ENCODE results near the gene SPATS1.
A peak's percentile ranks its signal among the peaks of the same experiment; 100 is the strongest.

SPATS1 gene, protein sequence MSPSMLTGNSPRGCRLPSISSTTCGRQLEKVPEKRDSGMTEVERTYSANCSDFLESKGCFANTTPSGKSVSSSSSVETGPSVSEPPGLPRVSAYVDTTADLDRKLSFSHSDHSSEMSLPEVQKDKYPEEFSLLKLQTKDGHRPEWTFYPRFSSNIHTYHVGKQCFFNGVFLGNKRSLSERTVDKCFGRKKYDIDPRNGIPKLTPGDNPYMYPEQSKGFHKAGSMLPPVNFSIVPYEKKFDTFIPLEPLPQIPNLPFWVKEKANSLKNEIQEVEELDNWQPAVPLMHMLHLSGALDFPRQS

DNA sequence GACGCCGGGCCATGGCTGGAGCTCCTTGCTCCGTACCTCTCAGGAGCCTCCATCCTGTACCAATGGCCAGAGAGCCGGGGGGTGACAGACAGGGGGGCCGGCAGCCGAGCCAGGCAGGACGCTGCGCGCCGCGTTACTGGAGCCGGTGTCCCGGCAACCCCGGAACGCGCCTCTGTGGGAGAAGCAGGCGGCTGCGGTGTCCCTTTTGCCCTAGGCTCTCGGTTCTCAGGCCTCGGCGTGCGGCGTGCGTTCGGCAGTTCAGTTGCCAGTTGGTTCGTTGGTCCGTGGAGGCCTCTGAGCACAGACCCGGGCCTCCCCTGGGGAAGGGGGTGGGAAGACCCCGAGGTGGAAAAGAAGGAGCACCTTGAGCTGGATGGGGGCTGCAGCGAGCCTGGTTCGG lies at the start of gene SPATS1:
SPATS1 (plus strand) TSS at position 162 of the 400 bp plus-strand sequence. CDS start 446 bp downstream, outside the sequence.
- DNase-seq: peak; percentile 33

DNA sequence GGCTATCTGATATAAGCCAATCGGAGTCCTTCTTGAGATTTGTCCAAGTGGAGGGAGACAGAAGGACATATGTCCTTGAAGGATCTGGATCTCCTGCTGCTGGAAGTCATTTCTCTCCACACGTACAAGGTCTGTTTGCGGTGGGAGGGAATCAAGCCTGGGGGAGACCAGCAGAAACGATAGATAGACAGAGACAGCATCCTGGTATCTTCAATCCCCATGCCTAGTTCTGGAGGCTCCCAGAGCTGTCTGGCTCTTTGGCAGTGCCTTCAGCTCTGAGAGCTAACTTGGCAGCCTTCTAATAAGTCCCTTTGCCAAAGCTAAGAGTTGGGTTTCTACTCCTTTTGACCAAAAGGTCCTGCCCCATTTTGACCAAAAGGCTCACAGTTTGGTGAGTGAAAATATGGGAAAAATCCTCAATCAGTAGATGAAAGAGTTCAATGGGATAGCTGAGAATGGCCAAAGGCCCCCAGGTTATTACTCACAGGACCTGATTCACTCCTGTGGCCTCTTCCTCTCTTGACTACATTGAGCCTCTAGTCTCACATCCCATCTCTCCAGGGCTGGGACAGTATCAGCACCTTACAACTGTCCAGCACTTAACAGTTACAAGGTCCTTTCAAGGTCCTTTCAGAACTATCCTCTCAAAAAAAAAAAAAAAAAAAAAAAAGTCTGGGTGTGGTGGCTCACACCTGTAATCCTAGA lies 49.6 kb upstream of the SPATS1 start:
- no peak for DNase-seq

DNA sequence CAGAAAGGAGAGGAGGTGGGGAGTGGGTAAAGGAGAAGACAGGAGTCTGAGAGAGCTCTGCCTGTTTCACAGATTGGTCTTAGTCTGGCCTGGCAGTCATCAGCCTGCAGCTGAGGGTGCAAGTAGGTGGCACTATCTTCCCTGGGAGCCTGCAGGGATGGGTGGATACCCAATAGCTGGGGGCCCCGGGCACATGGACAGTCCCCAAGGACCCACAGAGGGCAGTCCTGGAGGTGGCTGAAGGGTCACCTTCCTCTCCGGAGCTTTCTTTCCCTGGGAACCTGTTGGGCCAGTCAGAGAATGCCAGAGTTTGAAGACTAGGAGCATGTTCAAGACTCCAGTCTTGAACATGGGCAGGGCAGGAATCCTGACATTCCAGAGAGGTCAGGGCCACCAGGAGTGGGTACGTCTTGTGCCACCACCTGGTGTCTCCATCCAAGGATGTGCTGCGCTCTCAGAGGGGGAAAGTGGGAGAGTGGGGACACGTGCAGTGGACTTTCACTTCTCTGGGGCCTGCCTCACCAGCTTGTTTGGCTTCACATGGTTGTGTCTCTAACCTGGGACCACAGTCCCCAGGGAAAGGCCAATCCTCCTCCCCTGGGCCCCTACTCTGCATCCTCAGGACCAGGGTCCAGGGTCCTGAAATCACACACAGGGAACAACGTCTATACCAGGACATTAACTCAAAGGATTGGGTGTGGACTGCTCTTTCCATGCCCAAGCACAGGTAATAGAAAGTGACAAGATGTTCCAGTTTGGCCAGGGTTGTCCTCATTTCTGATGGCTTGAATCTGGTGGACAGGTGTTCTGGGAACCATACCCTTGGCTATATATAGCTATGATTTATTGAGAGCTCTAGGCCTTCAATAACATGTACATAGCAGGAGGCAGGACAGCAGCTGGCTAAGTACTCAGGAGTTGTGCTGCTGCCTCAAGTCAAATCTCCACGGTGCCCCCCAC lies 47.3 kb upstream of the SPATS1 start:
- no peak for DNase-seq

GRCh38 chr6:44297063-44298038 lies 45.1 kb upstream of the SPATS1 start:
- DNase-seq: peak; percentile 22

- peak; percentile 18 for DNase-seq
Measured at GRCh38 chr6:44298055-44298803, 44.2 kb upstream of the SPATS1 start.

DNA sequence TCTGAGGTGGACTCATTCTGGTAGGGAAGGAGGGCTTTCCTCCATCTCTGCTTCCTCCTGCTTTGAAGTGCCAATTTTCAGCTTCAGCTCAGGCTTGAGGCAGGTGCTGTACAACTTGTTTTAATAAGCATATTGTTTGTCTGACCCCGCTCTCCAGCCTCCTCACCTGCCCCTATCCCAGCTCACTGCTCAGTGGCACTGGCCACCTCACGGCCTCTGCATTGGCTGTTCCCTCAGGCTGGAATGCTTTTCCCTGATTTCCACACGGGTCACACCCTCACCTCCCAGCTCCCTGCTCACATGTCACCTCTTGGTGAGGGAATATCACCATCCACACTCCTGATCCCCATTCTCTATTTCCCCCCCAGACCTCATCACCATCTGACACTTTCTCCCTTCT lies 43.6 kb upstream of the SPATS1 start:
- no peak for DNase-seq

DNA sequence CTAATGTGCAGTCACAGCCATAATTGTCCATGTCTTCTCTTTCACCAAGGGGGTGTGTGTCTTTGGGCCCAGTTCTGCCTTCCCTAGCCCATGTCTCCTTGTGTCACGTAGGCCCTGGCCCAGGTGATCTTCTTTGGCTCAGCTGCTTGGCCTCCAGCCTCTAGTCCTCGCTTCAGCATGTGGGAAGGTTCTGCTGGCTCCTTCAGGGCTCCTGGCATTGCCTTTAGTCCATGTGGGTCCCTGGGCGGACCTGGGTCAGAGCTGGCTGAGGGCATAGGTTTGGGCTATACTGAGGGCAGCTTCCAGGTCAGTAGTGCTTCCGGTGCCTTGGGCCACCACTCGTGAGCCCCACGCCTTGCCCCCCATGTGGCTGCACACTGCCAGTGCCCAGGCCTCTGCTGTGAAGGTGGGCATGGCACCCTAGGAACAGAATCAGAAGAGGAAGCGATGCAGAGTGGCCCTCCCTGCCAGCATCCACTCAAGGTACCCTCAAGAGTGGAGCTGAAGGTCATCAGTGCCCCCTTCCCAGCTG lies 42.1 kb upstream of the SPATS1 start:
- DNase-seq: no peak

DNA sequence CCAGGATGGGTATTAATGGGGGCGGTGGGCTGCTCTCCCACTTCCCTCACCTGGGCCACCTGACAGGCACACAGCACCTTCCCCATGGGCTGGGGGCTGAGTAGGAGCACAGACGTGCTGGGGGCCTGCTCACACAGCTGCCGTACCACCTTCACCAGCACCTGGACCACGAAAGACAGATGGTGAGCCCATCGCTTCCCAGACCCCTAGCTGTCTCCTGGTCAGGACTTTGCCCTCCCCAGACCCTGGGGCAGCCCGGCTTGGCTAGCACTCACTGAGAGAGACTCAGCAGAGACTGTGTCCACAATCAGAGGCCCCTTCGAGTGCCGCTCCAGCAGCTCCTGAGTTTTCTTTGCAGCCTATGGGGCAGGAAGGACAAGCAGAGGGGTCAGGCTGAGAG lies 41.3 kb upstream of the SPATS1 start:
- DNase-seq: no peak

- DNase-seq: no peak
Measured at GRCh38 chr6:44301782-44302564, 40.5 kb upstream of the SPATS1 start.

- DNase-seq: no peak
Measured at GRCh38 chr6:44302856-44303255, 39.6 kb upstream of the SPATS1 start.

DNA sequence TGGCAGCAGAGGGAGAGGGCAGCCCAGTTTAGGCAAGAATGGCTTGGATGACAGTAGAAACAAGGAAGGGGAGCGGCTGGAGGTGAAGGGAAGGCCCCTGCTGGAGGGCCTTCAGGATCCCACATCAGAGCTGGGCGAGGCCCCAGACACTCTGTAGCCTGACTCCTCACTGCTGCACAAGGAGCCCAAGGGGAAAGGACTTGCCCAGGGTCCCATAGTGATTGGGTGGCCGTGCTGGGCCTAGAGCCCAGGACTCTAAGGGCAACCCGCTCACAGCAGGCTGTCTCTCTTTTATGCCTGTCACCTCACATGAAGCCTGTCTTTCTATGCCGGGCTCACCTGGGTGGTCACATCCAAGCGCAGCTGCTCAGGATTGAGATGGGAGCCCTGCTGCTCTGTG lies 38.6 kb upstream of the SPATS1 start:
- no peak for DNase-seq

GRCh38 chr6:44304282-44305199 lies 37.9 kb upstream of the SPATS1 start:
- no peak for DNase-seq

- DNase-seq: no peak
Measured at GRCh38 chr6:44305200-44305725, 37.2 kb upstream of the SPATS1 start.

- DNase-seq: no peak
Measured at GRCh38 chr6:44306710-44307109, 35.7 kb upstream of the SPATS1 start.

- DNase-seq: no peak
Measured at GRCh38 chr6:44307217-44307616, 35.2 kb upstream of the SPATS1 start.

GRCh38 chr6:44309092-44309491 lies 33.4 kb upstream of the SPATS1 start:
- DNase-seq: no peak

DNA sequence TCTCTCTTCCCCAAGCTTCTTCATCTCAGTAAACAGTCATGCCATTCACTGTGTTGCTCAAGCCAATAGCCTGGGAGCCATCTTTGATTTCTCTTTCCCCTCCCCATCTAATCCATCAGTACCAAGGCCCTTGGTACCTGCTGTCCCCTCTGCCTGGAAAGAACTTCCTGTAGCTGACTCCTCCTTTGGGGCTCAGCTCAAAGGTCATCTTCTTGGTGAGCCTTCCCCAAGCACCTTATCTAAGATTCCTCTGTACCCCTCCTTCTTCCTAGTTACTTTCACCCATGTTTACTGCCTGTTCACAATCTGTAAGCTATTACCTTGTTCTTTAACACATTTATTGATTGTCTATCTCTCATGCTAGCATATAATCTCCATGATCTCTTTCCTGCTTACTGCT lies 32.8 kb upstream of the SPATS1 start:
- no peak for DNase-seq

DNA sequence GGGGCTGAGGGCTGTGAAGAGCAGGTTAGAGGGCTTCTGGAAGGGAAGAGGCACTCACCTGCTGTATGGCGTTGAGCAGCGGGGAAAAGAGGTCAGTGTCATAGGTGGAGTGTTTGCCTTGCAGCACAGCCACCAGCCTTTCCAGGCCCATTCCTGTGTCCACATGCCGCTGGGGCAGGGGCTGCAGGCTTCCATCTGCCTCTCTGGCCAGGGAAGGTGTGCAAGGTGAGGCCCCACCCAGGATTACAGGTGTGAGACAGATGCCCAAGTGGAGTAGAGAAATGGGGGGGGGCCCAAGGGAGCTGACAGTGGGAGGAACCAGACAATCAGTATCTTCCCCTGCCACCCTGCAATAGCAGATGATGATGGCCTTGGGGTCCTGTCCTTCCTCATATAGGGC lies 32.2 kb upstream of the SPATS1 start:
- no peak for DNase-seq

DNA sequence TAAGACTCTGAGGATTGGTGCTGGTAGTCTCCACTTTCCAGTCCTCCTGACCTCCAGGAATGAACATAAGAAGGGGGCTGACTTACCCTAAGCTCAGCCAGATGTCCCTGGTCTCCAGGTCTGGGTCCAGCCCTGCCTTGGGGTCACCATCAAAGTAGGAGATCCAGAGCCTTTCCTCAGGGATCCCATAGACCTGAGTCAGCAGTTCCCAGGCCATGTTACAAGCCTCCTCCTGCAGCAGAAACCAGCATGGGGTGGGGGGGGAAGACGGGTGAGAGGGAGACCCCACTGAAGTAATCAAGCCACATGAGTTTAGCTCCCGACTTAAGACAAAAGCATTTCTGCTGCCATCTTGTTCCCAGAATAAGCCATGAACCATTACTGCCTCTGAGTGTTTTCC lies 31.1 kb upstream of the SPATS1 start:
- no peak for DNase-seq

Data from DMS79 treated with DMSO at 0.1 percent for 48 hours (cell line).